Measurements from ENCODE around the gene DPYSL5. TPM values are rescaled to one million over a fixed set of nuclear protein-coding genes. Genes with fewer than 3 reads are reported as not detected.

The DPYSL5 gene
- total RNA-seq, 4 donors from 2014 or later: 0.13 to 0.50 (median 0.41) TPM

DNA sequence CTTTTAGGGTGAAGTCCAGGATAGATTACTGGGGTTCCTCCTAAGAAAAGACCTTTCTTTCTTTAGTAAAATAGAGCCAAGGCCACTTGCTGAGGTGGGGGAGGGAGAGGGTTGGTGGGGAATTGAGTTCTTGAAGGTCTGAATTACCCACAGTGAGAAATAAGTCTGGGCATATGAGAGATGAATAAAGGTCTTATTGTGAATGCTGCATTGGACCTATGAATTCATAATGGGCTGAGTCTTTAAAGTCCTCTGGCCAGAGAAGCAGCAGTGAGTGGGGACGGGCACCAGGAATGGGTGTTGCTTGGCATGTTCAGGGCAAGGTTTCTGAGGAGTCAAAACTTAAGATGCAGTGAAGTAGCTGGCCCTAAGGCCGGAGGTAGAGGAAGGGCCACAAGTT, 133.0 kb downstream of the DPYSL5 start:
- TF ChIP-seq, protein P1, sequence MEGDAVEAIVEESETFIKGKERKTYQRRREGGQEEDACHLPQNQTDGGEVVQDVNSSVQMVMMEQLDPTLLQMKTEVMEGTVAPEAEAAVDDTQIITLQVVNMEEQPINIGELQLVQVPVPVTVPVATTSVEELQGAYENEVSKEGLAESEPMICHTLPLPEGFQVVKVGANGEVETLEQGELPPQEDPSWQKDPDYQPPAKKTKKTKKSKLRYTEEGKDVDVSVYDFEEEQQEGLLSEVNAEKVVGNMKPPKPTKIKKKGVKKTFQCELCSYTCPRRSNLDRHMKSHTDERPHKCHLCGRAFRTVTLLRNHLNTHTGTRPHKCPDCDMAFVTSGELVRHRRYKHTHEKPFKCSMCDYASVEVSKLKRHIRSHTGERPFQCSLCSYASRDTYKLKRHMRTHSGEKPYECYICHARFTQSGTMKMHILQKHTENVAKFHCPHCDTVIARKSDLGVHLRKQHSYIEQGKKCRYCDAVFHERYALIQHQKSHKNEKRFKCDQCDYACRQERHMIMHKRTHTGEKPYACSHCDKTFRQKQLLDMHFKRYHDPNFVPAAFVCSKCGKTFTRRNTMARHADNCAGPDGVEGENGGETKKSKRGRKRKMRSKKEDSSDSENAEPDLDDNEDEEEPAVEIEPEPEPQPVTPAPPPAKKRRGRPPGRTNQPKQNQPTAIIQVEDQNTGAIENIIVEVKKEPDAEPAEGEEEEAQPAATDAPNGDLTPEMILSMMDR (IDR thresholded peaks at IDR 0.05): no peak
- TF ChIP-seq POLR2AphosphoS5 (IDR thresholded peaks at IDR 0.05): no peak
- no peak for TF ChIP-seq EP300 (IDR thresholded peaks at IDR 0.05)
- no peak for TF ChIP-seq POLR2A (IDR thresholded peaks at IDR 0.05; ENCODE audit: low read depth)
- WGBS: 47% methylated on average over 2 of the region's 2 CpGs
- intact Hi-C loops (cut with DNase I): no loop called here
- Histone ChIP-seq H3K27ac (replicated peaks in 1 of 4) (peak overlapping the region; percentile 54 to 78 (median 56)), H3K4me3 (no peak overlapping the region), H3K36me3 (no peaks in the 10 kb centered on the region), H3K4me1 (peaks cover 35 to 58% (median 43%) of the 10 kb centered on the region in 4 donors), H3K27me3 (no peaks in the 10 kb centered on the region), H3K9me3 (no peaks in the 10 kb centered on the region)
- DNase-seq (ENCODE audit: extremely low spot score): no peak

DNA sequence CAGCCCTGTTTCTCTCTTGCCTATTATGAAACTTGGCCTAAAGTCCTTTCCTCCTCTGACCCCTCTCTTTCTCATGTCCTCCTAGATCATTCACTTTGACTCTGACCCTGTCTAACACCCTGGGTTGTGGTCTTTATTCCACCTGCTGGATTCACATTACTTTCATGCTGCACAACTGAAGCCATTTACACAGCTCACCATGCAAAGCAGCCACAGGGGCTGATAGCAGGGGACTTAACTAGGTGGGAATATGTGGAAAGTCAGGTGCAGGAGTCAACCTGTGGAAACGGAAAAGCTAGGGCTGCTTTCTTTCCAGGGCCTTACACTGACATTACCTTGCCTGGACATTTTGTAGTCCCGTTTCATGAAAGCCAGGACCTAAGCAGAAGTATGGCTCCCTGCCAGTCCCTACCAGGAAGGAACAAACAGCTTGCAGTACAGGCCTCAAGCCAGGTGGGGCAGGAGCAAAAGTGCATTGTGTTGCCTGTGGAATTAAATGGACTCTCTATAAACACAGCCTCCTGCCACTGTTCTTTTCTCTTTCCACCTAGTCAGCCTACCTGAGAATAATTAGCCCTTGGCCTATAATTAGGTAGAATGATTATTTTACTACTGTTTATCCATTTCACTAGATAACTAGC, 134.3 kb downstream of the DPYSL5 start:
- Histone ChIP-seq H3K36me3 (no peaks in the 10 kb centered on the region), H3K27ac (replicated peaks in 1 of 4) (peak overlapping the region; percentile 54 to 78 (median 56)), H3K9me3 (no peaks in the 10 kb centered on the region), H3K4me3 (no peak overlapping the region), H3K27me3 (no peaks in the 10 kb centered on the region), H3K4me1 (peaks cover 27 to 48% (median 37%) of the 10 kb centered on the region in 4 donors)
- intact Hi-C loops (cut with DNase I): no loop called here
- TF ChIP-seq, protein P1 (IDR thresholded peaks at IDR 0.05): peak; percentile 30 to 64 (median 46)
- TF ChIP-seq POLR2A (IDR thresholded peaks at IDR 0.05; ENCODE audit: low read depth): no peak
- TF ChIP-seq EP300 (IDR thresholded peaks at IDR 0.05): no peak
- peak; percentile 46 to 70 for TF ChIP-seq POLR2AphosphoS5 (IDR thresholded peaks at IDR 0.05)
- WGBS: 33% methylated on average over 2 of the region's 2 CpGs
- DNase-seq (ENCODE audit: extremely low spot score): peak; percentile 93

DNA sequence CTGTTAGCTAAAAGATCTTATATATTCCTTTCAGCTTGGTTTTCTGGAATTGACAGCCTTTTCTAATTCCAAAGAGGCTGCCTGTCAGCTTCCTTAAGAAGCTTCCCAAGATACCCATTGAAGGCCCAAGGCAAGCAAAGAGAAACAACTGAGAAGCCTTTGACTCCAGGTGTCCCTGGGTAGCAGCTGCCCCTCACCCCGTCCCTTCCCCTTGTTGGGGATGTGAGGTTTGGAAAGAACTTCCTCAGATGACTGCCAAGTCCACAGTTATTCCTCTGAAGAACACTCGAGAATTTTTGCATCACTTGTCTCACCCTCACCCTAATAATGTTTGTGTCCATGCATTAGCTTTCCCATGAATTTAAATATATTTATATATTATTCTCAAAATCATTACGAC, 135.8 kb downstream of the DPYSL5 start:
- no peak overlapping the region for H3K27ac ChIP-seq (replicated peaks in 1 of 4)
- TF ChIP-seq, protein P1 (IDR thresholded peaks at IDR 0.05): no peak
- no peak for TF ChIP-seq EP300 (IDR thresholded peaks at IDR 0.05)
- no peak for TF ChIP-seq POLR2A (IDR thresholded peaks at IDR 0.05; ENCODE audit: low read depth)
- no peak for TF ChIP-seq POLR2AphosphoS5 (IDR thresholded peaks at IDR 0.05)
- DNase-seq (ENCODE audit: extremely low spot score): no peak
- H3K36me3 ChIP-seq: no peaks in the 10 kb centered on the region
- H3K9me3 ChIP-seq: no peaks in the 10 kb centered on the region
- H3K4me3 ChIP-seq: no peak overlapping the region
- no peaks in the 10 kb centered on the region for H3K27me3 ChIP-seq
- intact Hi-C loops (cut with DNase I): no loop called here
- 81% methylated on average over 3 of the region's 3 CpGs for WGBS
- H3K4me1 ChIP-seq: peaks cover 17 to 54% (median 46%) of the 10 kb centered on the region in 4 donors

DNA sequence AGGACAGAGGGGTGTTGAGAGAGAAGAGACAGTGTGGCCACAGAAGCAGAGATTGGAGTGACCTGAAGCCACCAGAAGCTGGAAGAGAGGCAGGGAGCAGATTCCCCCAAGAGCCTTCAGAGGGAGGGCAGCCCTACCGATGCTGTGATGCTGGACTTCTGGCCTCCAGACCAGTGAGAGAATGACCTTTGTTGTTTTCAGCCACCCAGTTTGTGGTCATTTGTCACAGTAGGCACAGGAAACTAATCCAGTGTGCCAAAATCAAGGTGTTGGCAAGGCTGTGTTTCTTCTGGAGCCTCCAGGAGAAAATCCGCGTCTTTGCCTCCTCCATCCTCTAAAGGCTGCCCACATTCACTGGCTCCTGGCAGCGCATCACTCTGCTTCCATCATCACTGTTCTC, 137.9 kb downstream of the DPYSL5 start:
- peaks cover 17 to 44% (median 39%) of the 10 kb centered on the region in 4 donors for H3K4me1 ChIP-seq
- TF ChIP-seq POLR2A (IDR thresholded peaks at IDR 0.05; ENCODE audit: low read depth) (no peak), EP300 (IDR thresholded peaks at IDR 0.05) (no peak), POLR2AphosphoS5 (IDR thresholded peaks at IDR 0.05) (no peak)
- TF ChIP-seq, protein P1 (IDR thresholded peaks at IDR 0.05): no peak
- H3K27ac ChIP-seq (replicated peaks in 1 of 4): no peak overlapping the region
- intact Hi-C loops (cut with DNase I): no loop called here
- no peak overlapping the region for H3K4me3 ChIP-seq
- no peaks in the 10 kb centered on the region for H3K36me3 ChIP-seq
- WGBS: 92% methylated on average over 4 of the region's 4 CpGs
- DNase-seq (ENCODE audit: extremely low spot score): no peak
- H3K27me3 ChIP-seq: no peaks in the 10 kb centered on the region
- no peaks in the 10 kb centered on the region for H3K9me3 ChIP-seq
